ENCODE data around the gene OLFML1. TPM values are rescaled to one million over a fixed set of nuclear protein-coding genes. Genes with fewer than 3 reads are reported as not detected.

OLFML1 gene
- total and polyA plus RNA-seq, 4 experiments from 2014 or later: not detected

DNA sequence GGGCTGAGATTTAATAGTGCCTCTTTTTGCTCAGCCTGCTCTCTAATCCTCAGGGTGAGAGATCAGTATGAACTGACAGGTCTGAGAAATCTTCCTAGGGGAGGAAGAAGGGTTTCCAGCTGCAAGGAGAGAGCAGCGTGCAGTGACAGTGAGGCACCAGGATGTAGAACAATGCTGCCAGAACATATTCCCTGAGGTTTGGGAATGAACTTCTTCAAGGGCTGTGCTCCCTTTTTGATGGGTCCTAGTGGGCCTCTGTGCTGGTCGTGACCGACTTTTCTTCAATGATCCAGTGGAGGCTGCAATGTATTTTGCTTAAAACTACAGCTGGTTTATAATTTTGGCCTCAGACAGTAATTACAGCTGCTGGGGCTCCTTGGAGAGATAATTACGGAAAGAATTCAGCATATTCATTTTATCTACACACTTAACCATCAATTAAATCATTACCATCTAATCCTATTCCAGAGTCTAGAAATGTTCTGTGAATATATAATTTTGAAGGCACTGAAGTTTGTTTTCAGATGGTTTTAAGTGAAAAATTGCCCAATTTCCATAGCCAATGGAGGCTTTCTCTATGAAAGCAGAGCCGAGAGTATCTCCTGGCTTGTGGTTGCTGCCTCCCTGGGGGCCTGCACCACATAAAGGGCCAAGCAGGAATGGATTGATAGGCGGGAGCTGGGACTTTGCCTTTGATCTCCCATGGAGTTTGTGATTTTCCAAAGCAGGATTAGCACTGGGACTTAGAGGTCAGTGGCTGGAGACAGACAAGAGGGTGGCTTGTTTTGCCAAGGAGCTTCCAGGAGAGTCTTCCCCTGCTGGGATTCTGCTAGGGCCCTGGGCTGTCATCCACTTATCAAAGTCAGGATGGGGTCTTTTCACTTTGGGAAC is 41.0 kb upstream of the OLFML1 start:
- Histone ChIP-seq H3K36me3 (ENCODE audit: insufficient read depth, low read length) (no peaks in the 10 kb centered on the region), H3K9me3 (ENCODE audit: control insufficient read depth in 1 of 2, low read length in 2 of 2) (no peaks in the 10 kb centered on the region), H3K27ac (ENCODE audit: low read depth, low read length) (no peak overlapping the region), H3K27me3 (ENCODE audit: insufficient read depth, low read length) (no peaks in the 10 kb centered on the region), H3K4me1 (ENCODE audit: insufficient read depth, low read length) (no peaks in the 10 kb centered on the region), H3K4me3 (ENCODE audit: low read length in 2 of 2) (no peak overlapping the region)
- POLR2A ChIA-PET (ENCODE audit: partially characterized antibody): no interaction called here
- DNase-seq: no peak
- CTCF ChIA-PET (ENCODE audit: partially characterized antibody): interaction anchor here (1.0 to 7.2 kb wide), 7 partner anchors 8 to 632 kb away, joined by 3 to 71 read pairs (median 5); no protein-coding TSS in a partner anchor
- H3K9me3 Mint-ChIP-seq: no peaks in the 10 kb centered on the region
- no peak overlapping the region for H3K27ac Mint-ChIP-seq
- no peak overlapping the region for H3K4me3 Mint-ChIP-seq
- no peaks in the 10 kb centered on the region for H3K36me3 Mint-ChIP-seq
- no peaks in the 10 kb centered on the region for H3K4me1 Mint-ChIP-seq
- peaks cover 2 to 6% of the 10 kb centered on the region in 2 donors for H3K27me3 Mint-ChIP-seq
- intact Hi-C loops (cut with micrococcal nuclease): no loop called here

GRCh38 chr11:7445564-7445963 is 39.7 kb upstream of the OLFML1 start:
- Mint-ChIP-seq H3K36me3 (no peaks in the 10 kb centered on the region), H3K9me3 (no peaks in the 10 kb centered on the region), H3K4me1 (no peaks in the 10 kb centered on the region), H3K4me3 (no peak overlapping the region), H3K27me3 (peaks cover 2 to 7% of the 10 kb centered on the region in 2 donors), H3K27ac (no peak overlapping the region)
- H3K9me3 ChIP-seq (ENCODE audit: control insufficient read depth in 1 of 2, low read length in 2 of 2): no peaks in the 10 kb centered on the region
- no peak overlapping the region for H3K27ac ChIP-seq (ENCODE audit: low read depth, low read length)
- no peaks in the 10 kb centered on the region for H3K36me3 ChIP-seq (ENCODE audit: insufficient read depth, low read length)
- ChIA-PET POLR2A (ENCODE audit: partially characterized antibody) (no interaction called here), CTCF (ENCODE audit: partially characterized antibody) (interaction anchor here (1.2 to 7.2 kb wide), 4 partner anchors 10 to 633 kb away, joined by 4 to 71 read pairs (median 8); no protein-coding TSS in a partner anchor)
- DNase-seq: no peak
- intact Hi-C loops (cut with micrococcal nuclease): no loop called here
- no peak overlapping the region for H3K4me3 ChIP-seq (ENCODE audit: low read length in 2 of 2)
- H3K27me3 ChIP-seq (ENCODE audit: insufficient read depth, low read length): no peaks in the 10 kb centered on the region
- no peaks in the 10 kb centered on the region for H3K4me1 ChIP-seq (ENCODE audit: insufficient read depth, low read length)

- Mint-ChIP-seq H3K36me3 (no peaks in the 10 kb centered on the region), H3K4me3 (no peak overlapping the region), H3K4me1 (no peaks in the 10 kb centered on the region), H3K27me3 (peaks cover 2 to 7% of the 10 kb centered on the region in 2 donors), H3K27ac (no peak overlapping the region), H3K9me3 (no peaks in the 10 kb centered on the region)
- H3K4me1 ChIP-seq (ENCODE audit: insufficient read depth, low read length): no peaks in the 10 kb centered on the region
- no peak overlapping the region for H3K4me3 ChIP-seq (ENCODE audit: low read length in 2 of 2)
- ChIA-PET POLR2A (ENCODE audit: partially characterized antibody) (no interaction called here), CTCF (ENCODE audit: partially characterized antibody) (interaction anchor here (1.0 to 1.5 kb wide), 2 partner anchors 11 to 390 kb away, joined by 3 read pairs; no protein-coding TSS in a partner anchor)
- no peaks in the 10 kb centered on the region for H3K27me3 ChIP-seq (ENCODE audit: insufficient read depth, low read length)
- no peak overlapping the region for H3K27ac ChIP-seq (ENCODE audit: low read depth, low read length)
- H3K36me3 ChIP-seq (ENCODE audit: insufficient read depth, low read length): no peaks in the 10 kb centered on the region
- no peak for DNase-seq
- intact Hi-C loops (cut with micrococcal nuclease): no loop called here
- no peaks in the 10 kb centered on the region for H3K9me3 ChIP-seq (ENCODE audit: control insufficient read depth in 1 of 2, low read length in 2 of 2)
These were observed 37.1 kb upstream of the OLFML1 start for GRCh38 chr11:7448201-7448600.

GRCh38 chr11:7449211-7449840 is 36.0 kb upstream of the OLFML1 start:
- Mint-ChIP-seq H3K4me3 (no peak overlapping the region), H3K4me1 (no peaks in the 10 kb centered on the region), H3K27me3 (peaks cover 2 to 7% of the 10 kb centered on the region in 2 donors), H3K36me3 (no peaks in the 10 kb centered on the region), H3K9me3 (no peaks in the 10 kb centered on the region), H3K27ac (no peak overlapping the region)
- Histone ChIP-seq H3K27me3 (ENCODE audit: insufficient read depth, low read length) (no peaks in the 10 kb centered on the region), H3K9me3 (ENCODE audit: control insufficient read depth in 1 of 2, low read length in 2 of 2) (no peaks in the 10 kb centered on the region), H3K4me1 (ENCODE audit: insufficient read depth, low read length) (no peaks in the 10 kb centered on the region), H3K27ac (ENCODE audit: low read depth, low read length) (no peak overlapping the region), H3K4me3 (ENCODE audit: low read length in 2 of 2) (no peak overlapping the region), H3K36me3 (ENCODE audit: insufficient read depth, low read length) (no peaks in the 10 kb centered on the region)
- intact Hi-C loops (cut with micrococcal nuclease): no loop called here
- ChIA-PET POLR2A (ENCODE audit: partially characterized antibody) (no interaction called here), CTCF (ENCODE audit: partially characterized antibody) (interaction anchor here (3.8 kb wide), 1 partner anchor 9 kb away, joined by 24 read pairs; no protein-coding TSS in a partner anchor)
- no peak for DNase-seq

- no peaks in the 10 kb centered on the region for H3K9me3 ChIP-seq (ENCODE audit: control insufficient read depth in 1 of 2, low read length in 2 of 2)
- H3K27me3 ChIP-seq (ENCODE audit: insufficient read depth, low read length): no peaks in the 10 kb centered on the region
- ChIA-PET CTCF (ENCODE audit: partially characterized antibody) (interaction anchor here (3.8 kb wide), 1 partner anchor 9 kb away, joined by 24 read pairs; no protein-coding TSS in a partner anchor), POLR2A (ENCODE audit: partially characterized antibody) (no interaction called here)
- H3K36me3 ChIP-seq (ENCODE audit: insufficient read depth, low read length): no peaks in the 10 kb centered on the region
- no peak overlapping the region for H3K4me3 ChIP-seq (ENCODE audit: low read length in 2 of 2)
- Mint-ChIP-seq H3K4me3 (no peak overlapping the region), H3K27me3 (peaks cover 2 to 7% of the 10 kb centered on the region in 2 donors), H3K27ac (peak overlapping the region in 1 of 7 donors; percentile 5), H3K9me3 (no peaks in the 10 kb centered on the region), H3K4me1 (no peaks in the 10 kb centered on the region), H3K36me3 (no peaks in the 10 kb centered on the region)
- intact Hi-C loops (cut with micrococcal nuclease): no loop called here
- H3K4me1 ChIP-seq (ENCODE audit: insufficient read depth, low read length): no peaks in the 10 kb centered on the region
- DNase-seq: no peak
- H3K27ac ChIP-seq (ENCODE audit: low read depth, low read length): no peak overlapping the region
These were observed 35.5 kb upstream of the OLFML1 start for GRCh38 chr11:7449841-7450214.

GRCh38 chr11:7450836-7451235 is 34.5 kb upstream of the OLFML1 start:
- no peak overlapping the region for H3K4me3 Mint-ChIP-seq
- no peaks in the 10 kb centered on the region for H3K27me3 ChIP-seq (ENCODE audit: insufficient read depth, low read length)
- no peak overlapping the region for H3K4me3 ChIP-seq (ENCODE audit: low read length in 2 of 2)
- H3K4me1 Mint-ChIP-seq: no peaks in the 10 kb centered on the region
- no peak for DNase-seq
- H3K36me3 Mint-ChIP-seq: no peaks in the 10 kb centered on the region
- ChIA-PET CTCF (ENCODE audit: partially characterized antibody) (interaction anchor here (3.8 kb wide), 1 partner anchor 10 kb away, joined by 24 read pairs; no protein-coding TSS in a partner anchor), POLR2A (ENCODE audit: partially characterized antibody) (no interaction called here)
- H3K9me3 ChIP-seq (ENCODE audit: control insufficient read depth in 1 of 2, low read length in 2 of 2): no peaks in the 10 kb centered on the region
- H3K27me3 Mint-ChIP-seq: peaks cover 2 to 5% of the 10 kb centered on the region in 2 donors
- H3K4me1 ChIP-seq (ENCODE audit: insufficient read depth, low read length): no peaks in the 10 kb centered on the region
- no peaks in the 10 kb centered on the region for H3K9me3 Mint-ChIP-seq
- intact Hi-C loops (cut with micrococcal nuclease): no loop called here
- H3K27ac Mint-ChIP-seq: no peak overlapping the region
- H3K27ac ChIP-seq (ENCODE audit: low read depth, low read length): no peak overlapping the region
- H3K36me3 ChIP-seq (ENCODE audit: insufficient read depth, low read length): no peaks in the 10 kb centered on the region

- H3K36me3 ChIP-seq (ENCODE audit: insufficient read depth, low read length): no peaks in the 10 kb centered on the region
- Mint-ChIP-seq H3K27me3 (peaks cover 2 to 5% of the 10 kb centered on the region in 2 donors), H3K4me1 (no peaks in the 10 kb centered on the region), H3K4me3 (no peak overlapping the region), H3K9me3 (no peaks in the 10 kb centered on the region), H3K36me3 (no peaks in the 10 kb centered on the region), H3K27ac (peak overlapping the region in 1 of 7 donors; percentile 3)
- H3K27me3 ChIP-seq (ENCODE audit: insufficient read depth, low read length): no peaks in the 10 kb centered on the region
- no peak overlapping the region for H3K4me3 ChIP-seq (ENCODE audit: low read length in 2 of 2)
- H3K9me3 ChIP-seq (ENCODE audit: control insufficient read depth in 1 of 2, low read length in 2 of 2): no peaks in the 10 kb centered on the region
- no peaks in the 10 kb centered on the region for H3K4me1 ChIP-seq (ENCODE audit: insufficient read depth, low read length)
- POLR2A ChIA-PET (ENCODE audit: partially characterized antibody): no interaction called here
- DNase-seq: no peak
- intact Hi-C loops (cut with micrococcal nuclease): no loop called here
- CTCF ChIA-PET (ENCODE audit: partially characterized antibody): interaction anchor here (3.8 kb wide), 1 partner anchor 11 kb away, joined by 24 read pairs; no protein-coding TSS in a partner anchor
- H3K27ac ChIP-seq (ENCODE audit: low read depth, low read length): no peak overlapping the region
These were observed 33.8 kb upstream of the OLFML1 start for GRCh38 chr11:7451520-7451919.
